ENCODE results near the gene KIF16B. TPM values are rescaled to one million over a fixed set of nuclear protein-coding genes. Genes with fewer than 3 reads are reported as not detected.

KIF16B gene
- total and polyA plus RNA-seq, 2 of the 8 experiments (the other 6 are each of a cell fraction or from before 2014, with no cell fraction given) = 3.0 to 9.2 TPM

DNA sequence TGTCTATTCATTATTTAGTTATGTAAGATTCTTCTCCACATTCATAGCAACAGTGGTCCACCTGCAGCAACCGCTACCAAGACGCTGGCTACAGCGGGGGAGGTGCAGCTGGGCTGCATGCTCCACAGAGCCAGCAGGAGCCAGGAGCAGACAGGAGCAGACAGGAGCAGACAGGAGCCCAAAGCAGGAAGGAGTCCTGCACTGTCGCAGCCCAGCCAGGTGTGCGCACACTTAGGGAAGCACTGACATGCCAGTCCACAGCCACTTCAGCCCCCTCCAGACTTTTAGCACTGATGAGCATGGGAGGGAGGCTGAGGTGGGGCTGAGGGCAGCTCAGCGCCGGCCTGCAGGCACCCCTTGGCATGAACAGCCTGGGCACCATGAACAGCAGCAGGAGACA is 19.6 kb downstream of the KIF16B start:
- Histone ChIP-seq H2BK20ac (ENCODE audit: low read length) (no peak overlapping the region), H3K14ac (ENCODE audit: insufficient read length) (no peak overlapping the region), H3K27ac (ENCODE audit: low read depth, low read length) (no peak overlapping the region), H3K79me1 (ENCODE audit: low read depth, low read length) (peaks cover 6% of the 10 kb centered on the region; the same call in 1 of the 2 replicates), H2BK15ac (ENCODE audit: low read length) (no peak overlapping the region), H3K23me2 (ENCODE audit: low read depth, low read length) (no peaks in the 10 kb centered on the region), H3K9ac (replicated peaks in 1 of 4; ENCODE audit: extremely low read depth in 1 of 4, low read depth in 3 of 4, low read length in 3 of 4) (no peak overlapping the region), H3K79me2 (ENCODE audit: control insufficient read depth in 1 of 2, insufficient read depth in 2 of 2, low read length in 2 of 2) (peaks cover 0 to 6% of the 10 kb centered on the region in 2 experiments; a peak in 1 of 4 replicates), H3K4me2 (ENCODE audit: insufficient read depth in 1 of 2, low read depth in 2 of 2, low read length in 2 of 2) (no peak overlapping the region), H2BK12ac (ENCODE audit: low read depth, low read length) (no peak overlapping the region), H2AK5ac (ENCODE audit: low read depth, low read length) (no peak overlapping the region), H4K8ac (ENCODE audit: extremely low read depth, insufficient read depth, low read length) (no peak overlapping the region), H2BK5ac (ENCODE audit: low read depth, low read length) (no peak overlapping the region), H3K4me3 (ENCODE audit: extremely low read depth in 1 of 4, insufficient read depth in 2 of 4, low read depth in 3 of 4, low read length in 4 of 4) (no peak overlapping the region), H4K91ac (replicated peaks; ENCODE audit: insufficient read length, low read length) (no peak overlapping the region), H2AFZ (ENCODE audit: low read length) (no peak overlapping the region), H2BK120ac (replicated peaks; ENCODE audit: low read depth, low read length) (no peak overlapping the region), H3K4me1 (replicated peaks in 1 of 4; ENCODE audit: control insufficient read depth in 3 of 4, insufficient read depth in 4 of 4, low read length in 3 of 4) (no peaks in the 10 kb centered on the region), H3K36me3 (ENCODE audit: control insufficient read depth in 2 of 4, insufficient read depth in 4 of 4, low read length in 3 of 4) (no peaks in the 10 kb centered on the region), H3K4ac (replicated peaks; ENCODE audit: insufficient read length, low read depth, low read length) (no peak overlapping the region), H3K27me3 (replicated peaks in 1 of 4; ENCODE audit: control insufficient read depth in 3 of 4, extremely low read depth in 1 of 4, insufficient read depth in 3 of 4, low read length in 3 of 4) (no peaks in the 10 kb centered on the region), H4K5ac (ENCODE audit: insufficient read length, low read depth, low read length) (no peak overlapping the region), H3K18ac (ENCODE audit: extremely low read depth, low read length) (no peak overlapping the region), H3K9me3 (ENCODE audit: insufficient read depth in 2 of 2, low read depth in 1 of 2, low read length in 1 of 2) (peaks cover 11 to 16% of the 10 kb centered on the region in 2 experiments; a peak in 3 of 4 replicates), H3K23ac (ENCODE audit: insufficient read length) (no peak overlapping the region), H4K20me1 (replicated peaks in 1 of 2; ENCODE audit: control insufficient read depth in 1 of 2, insufficient read depth in 2 of 2, low read length in 2 of 2) (no peaks in the 10 kb centered on the region), H3K56ac (replicated peaks; ENCODE audit: insufficient read length, low read depth, low read length) (no peak overlapping the region)
- DNase-seq (ENCODE audit: low read depth in 1 of 2, low spot score in 2 of 2) (no peak), FAIRE-seq (no peak)
- ChIA-PET POLR2A (ENCODE audit: partially characterized antibody) (no interaction called here), CTCF (ENCODE audit: partially characterized antibody) (interaction anchor here (1.2 to 1.3 kb wide), 2 partner anchors 21 to 112 kb away, joined by 3 read pairs; no protein-coding TSS in a partner anchor)
- 82% methylated on average over 5 of the region's 7 CpGs; no CpG with 5 or more reads in 1 of the 2 experiments for WGBS, 2 experiments (ENCODE audit: extremely low coverage in 1 of 2, insufficient coverage in 1 of 2, insufficient read length in 1 of 2, insufficient replicate concordance in 2 of 2, low coverage in 1 of 2, low lambda C conversion rate in 2 of 2, missing lambda C conversion rate in 1 of 2)
- TF ChIP-seq RFX5 (IDR thresholded peaks at IDR 0.05; ENCODE audit: borderline replicate concordance, low read depth, low read length) (no peak), SP4 (IDR thresholded peaks at IDR 0.05; ENCODE audit: low read length) (no peak), SP1 (IDR thresholded peaks at IDR 0.05; ENCODE audit: low read depth, low read length) (no peak), FOSL1 (IDR thresholded peaks at IDR 0.05; ENCODE audit: insufficient read depth, low read depth, low read length) (no peak), TBP (IDR thresholded peaks at IDR 0.05; ENCODE audit: low read depth, low read length) (no peak), POLR2AphosphoS5 (IDR thresholded peaks at IDR 0.05; ENCODE audit: low read depth, low read length) (no peak), EGR1 (IDR thresholded peaks at IDR 0.05; ENCODE audit: borderline replicate concordance, low read depth, low read length) (no peak), YY1 (IDR thresholded peaks at IDR 0.05; ENCODE audit: low read depth, low read length) (no peak), KDM4A (IDR thresholded peaks at IDR 0.05; ENCODE audit: low read depth, low read length, severe bottlenecking) (no peak), CHD1 (IDR thresholded peaks at IDR 0.05; ENCODE audit: low read depth, low read length) (no peak), NANOG (IDR thresholded peaks at IDR 0.05; ENCODE audit: insufficient read depth, low read depth, low read length, poor library complexity, severe bottlenecking) (no peak), KDM1A (IDR thresholded peaks at IDR 0.05; ENCODE audit: borderline replicate concordance, low read length) (no peak), POLR2A (IDR thresholded peaks at IDR 0.05; ENCODE audit: control extremely low read depth in 1 of 2, low read depth in 2 of 2, low read length in 2 of 2) (no peak), HDAC6 (IDR thresholded peaks at IDR 0.05; ENCODE audit: low read depth, low read length) (no peak)
- TF ChIP-seq, protein P1, sequence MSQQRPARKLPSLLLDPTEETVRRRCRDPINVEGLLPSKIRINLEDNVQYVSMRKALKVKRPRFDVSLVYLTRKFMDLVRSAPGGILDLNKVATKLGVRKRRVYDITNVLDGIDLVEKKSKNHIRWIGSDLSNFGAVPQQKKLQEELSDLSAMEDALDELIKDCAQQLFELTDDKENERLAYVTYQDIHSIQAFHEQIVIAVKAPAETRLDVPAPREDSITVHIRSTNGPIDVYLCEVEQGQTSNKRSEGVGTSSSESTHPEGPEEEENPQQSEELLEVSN (IDR thresholded peaks at IDR 0.05) = no peak

Data from H1 (cell line).